HG03457 (cell line): ENCODE data around the gene SUSD1.
"Not testable (repeated sequence)": the region's sequence is repeated elsewhere in the genome, so short reads cannot be mapped to it uniquely, and the experiment has no call there.

ENCODE experiments used
- ATAC-seq: cut with Tn5 transposase; IDR thresholded peaks from one replicate; pipeline ENCODE4 v1.9.1; 2021; ENCODE audit warnings: moderate number of reproducible peaks; ENCODE audit not compliant: unreplicated experiment

The SUSD1 gene

DNA sequence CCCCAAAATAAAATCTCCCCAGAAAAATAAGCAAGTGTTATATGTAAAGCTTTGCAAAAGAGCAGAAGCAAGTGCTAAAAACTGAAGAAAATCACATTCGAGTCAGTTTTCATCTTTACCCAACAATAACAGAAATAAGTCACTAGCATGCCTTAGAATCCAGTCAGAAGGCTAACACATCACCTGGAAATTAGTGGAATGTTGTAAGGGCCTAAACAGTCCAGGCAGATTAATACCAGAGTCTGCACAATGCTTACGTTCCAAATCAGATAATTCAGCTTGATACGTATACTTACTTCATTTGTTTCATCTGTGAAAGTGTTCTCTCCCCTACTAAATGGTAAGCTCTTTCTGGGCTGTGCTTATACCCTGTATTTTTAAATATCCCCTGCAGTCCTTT lies 42.7 kb downstream of the SUSD1 start:
- ATAC-seq = no peak

DNA sequence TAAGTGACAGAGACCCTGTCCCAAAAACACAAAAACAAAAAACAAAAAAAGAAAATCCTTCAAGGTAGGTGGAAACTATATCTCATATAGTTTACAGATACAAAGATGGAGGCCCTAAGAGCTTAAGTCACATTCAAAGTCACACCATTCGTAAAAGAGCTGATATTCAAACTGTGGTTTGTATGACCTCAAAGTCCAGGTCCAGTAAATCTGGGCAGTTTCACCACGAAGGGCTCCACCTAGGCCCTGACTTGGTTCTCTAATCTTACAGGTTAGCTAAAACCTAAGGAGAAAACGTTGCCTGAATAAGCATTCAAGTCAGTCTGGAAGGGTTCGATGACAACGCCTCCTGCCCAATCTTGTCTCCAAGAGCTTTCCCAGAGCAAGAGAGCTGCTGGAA lies 44.1 kb downstream of the SUSD1 start:
- no peak for ATAC-seq

DNA sequence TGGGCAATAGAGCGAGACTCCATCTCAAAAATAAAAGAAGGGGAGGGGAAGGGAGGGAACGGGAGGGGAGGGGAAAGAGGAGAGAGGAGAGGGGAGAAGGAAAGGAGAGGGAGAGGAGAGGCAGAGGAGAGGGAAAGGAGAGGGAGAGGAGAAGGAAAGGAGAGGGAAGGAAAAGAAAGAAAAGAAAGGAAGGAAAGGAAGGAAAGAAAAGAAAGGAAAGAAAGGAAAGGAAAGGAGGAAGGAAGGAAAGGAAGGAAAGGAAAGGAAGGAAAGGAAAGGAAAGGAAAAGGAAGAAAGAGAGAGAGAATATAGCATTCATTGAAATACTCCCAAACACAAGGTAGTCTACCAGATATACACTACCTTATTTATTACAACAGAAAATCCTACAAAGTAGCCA lies 44.8 kb downstream of the SUSD1 start:
- ATAC-seq = no peak

DNA sequence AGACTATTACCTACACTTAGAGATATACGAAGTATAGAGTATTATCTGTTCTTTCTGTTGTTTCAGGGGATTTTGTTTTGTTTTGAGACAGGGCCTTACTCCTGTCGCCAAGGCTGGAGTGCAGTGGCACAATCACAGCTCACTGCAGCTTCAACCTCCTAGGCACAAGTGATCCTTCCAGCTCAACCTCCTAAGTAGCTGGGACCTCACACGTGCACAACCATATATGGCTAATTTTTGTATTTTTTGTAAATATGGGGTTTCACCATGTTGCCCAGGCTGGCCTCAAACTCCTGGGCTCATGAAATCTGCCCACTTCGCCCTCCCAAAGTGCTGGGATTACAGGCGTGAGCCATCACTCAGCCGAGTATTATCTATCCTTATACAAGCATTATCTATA lies 45.9 kb downstream of the SUSD1 start:
- ATAC-seq = no peak

DNA sequence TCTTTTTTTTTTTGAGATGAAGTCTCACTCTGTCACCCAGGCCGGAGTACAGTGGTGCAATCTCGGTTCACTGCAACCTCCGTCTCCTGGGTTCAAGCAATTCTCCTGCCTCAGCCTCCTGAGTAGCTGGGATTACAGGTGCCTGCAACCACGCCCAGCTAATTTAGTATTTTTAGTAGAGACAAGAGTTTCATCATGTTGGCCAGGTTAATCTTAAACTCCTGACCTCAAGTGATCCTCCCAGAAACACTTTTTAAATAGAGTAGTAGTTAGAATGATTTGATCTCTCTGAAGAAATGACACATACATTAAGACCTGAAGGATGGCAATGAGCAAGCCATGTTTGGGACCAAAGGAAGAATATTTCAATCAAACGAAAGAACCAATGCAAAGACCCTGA lies 46.7 kb downstream of the SUSD1 start:
- ATAC-seq = not testable (repeated sequence)

DNA sequence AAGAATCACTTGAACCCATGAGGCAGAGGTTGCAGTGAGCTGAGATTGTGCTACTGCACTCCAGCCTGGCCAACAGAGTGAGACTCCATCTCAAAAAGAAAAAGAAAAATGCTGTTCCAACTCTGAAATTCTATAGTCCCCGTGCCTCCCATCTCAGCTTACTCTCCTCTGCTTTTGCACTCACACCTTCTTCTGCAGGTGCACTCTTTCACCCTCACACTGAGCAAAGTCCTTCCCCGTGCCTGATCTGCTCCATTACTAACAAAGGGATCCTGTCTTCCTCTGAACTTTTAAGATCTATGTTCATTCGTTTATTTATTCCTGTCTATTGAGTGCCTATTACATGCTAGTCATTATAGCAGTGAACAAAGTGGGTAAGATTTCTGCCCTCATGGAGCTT lies 47.8 kb downstream of the SUSD1 start:
- ATAC-seq = no peak

DNA sequence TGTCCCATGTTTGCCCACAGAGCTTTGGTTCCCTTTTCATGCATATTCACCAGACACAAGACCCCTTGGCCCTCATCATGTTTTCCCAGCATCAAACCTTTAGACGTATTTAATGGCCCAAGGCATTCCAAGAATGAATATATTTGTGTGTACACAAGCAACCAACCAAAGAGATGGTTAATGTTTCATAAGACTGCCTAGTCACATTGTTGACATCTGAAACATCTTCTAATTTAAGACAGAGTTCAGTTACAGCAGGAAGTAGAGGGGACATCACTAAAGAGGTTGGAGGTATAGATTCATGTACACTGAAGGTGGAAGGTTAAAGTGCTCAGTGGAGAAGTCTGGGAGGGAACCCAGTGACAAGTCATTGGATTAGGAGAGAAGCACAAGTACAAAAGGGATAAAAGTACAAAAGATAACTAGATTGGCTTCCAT lies 49.1 kb downstream of the SUSD1 start:
- no peak for ATAC-seq

DNA sequence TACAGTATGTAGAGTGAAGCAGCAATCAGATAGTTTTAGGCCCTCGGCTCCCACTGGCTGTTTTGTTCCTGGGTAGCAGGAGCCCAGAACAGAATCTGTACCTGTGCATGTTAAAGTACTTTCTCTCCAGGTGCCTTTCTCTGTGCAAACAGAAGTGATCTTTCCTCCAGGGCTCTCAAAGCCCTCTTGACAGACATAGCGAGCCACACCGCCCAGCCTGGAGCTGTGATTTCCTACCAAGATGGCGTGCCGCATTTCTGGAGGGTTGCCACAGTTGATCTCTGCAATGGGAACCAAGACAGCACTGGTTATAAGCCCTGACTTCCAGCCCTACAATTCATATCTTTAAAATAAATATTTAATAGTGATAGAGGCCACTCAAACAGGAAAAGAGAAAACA lies 50.9 kb downstream of the SUSD1 start:
- ATAC-seq = no peak

DNA sequence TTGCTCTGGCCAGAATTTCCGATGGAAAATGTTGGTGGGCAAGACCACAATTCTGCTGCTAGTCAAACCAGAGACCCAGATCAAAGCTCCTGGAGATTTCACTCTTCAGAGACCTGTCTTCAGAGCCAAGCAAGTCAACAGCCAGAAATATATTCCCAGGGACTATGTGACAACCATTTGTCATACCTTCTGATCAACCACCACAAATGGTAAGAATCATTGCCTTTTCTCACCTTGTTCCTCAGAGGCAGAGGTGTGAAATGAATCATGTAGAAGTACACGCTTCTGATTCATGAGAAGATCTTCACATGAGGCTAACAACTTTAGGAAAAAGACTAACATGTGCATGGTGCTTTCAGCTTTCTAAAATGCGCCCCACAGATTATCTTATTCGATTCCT lies 53.5 kb downstream of the SUSD1 start:
- ATAC-seq = no peak

DNA sequence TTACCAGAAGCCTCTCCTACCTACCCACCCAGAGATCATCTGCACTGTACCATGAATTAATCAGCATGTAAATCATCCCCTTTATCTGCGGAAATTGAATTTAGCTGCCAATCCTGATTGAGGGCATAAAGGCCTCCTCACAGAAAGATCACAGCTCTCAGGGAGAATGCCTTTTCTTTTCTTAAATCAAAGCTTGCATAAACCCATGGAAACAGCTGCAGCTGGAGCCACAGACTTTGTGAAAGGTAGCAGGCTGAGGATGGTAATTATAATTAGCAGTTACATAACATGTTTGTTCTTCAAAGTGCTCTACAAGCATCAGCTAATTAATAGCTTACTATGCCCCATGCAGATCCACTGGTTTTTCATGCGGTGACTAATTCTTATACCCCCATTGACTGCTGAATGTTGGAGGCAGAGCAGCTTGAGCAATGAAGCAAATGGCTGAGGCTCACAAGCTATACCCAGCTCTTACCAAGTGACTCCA lies 54.6 kb downstream of the SUSD1 start:
- no peak for ATAC-seq

DNA sequence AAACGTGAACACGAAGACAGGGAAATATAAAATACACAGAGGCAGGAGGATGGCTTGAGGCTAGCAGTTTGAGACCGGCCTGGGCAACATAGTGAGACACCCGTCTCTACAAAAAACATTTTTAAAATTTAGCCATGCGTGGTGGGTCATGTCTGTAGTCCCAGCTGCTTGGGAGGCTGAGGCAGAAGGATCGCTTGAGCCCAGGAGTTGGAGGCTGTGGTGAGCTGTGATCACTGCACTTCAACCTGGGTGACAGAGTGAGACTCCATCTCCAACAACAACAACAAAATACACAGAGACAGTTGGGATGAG lies 55.1 kb downstream of the SUSD1 start:
- ATAC-seq = no peak

DNA sequence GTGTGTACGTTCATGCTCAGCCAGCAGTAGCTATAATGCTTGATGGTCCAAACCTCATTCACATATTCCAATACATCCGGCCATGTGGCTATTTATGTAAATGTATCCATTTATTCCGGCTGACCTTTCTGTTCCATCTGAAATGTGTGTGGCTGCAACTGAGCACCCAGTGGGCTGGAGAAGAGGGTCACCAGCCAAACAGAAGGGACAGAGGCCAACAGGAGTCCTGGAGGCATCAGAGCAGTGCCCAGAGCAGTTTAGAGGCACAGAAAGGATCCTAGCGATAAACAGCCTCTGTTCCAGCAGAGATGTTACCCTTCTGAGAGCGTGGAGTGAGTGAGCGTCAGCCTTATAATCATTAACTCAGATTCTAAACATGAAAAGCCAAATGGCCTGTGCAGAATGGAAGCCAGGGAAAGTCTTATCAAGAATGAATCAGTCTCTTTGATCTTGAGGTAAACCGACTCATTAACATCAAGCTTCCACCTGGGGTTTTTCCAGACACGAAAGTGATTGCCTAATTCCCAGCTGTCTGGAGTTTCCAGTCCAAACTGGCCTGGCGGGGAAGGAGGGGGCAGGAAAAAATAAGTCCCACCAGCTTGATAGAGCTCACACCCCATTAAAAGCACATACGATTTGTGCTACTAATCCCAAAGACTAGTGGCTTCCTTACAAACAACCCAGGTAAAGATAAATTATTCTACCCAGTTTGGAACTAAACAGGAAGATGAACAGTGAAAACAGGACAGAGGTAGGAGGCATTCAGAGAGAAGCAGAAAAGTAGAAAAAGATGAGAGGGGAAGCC lies 55.7 kb downstream of the SUSD1 start:
- ATAC-seq = no peak

DNA sequence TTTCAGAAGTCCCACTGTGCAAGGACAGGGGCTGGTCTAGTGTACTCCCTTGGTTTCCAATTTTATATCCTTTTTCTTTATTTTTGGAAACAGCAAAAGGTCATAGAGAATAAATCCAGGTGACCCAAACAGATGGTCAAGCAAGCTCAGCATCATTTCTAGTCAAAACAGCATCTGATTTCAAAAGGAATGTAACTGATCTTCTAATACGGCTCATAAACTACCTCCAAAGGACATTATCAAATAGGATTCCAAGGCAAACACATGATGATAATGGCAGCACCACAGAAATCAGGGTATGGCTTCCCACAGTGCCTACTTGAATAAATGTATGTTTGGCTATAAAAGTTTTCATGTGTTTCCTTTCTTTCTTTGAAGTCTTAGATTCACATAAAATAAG lies 57.1 kb downstream of the SUSD1 start:
- ATAC-seq = no peak

DNA sequence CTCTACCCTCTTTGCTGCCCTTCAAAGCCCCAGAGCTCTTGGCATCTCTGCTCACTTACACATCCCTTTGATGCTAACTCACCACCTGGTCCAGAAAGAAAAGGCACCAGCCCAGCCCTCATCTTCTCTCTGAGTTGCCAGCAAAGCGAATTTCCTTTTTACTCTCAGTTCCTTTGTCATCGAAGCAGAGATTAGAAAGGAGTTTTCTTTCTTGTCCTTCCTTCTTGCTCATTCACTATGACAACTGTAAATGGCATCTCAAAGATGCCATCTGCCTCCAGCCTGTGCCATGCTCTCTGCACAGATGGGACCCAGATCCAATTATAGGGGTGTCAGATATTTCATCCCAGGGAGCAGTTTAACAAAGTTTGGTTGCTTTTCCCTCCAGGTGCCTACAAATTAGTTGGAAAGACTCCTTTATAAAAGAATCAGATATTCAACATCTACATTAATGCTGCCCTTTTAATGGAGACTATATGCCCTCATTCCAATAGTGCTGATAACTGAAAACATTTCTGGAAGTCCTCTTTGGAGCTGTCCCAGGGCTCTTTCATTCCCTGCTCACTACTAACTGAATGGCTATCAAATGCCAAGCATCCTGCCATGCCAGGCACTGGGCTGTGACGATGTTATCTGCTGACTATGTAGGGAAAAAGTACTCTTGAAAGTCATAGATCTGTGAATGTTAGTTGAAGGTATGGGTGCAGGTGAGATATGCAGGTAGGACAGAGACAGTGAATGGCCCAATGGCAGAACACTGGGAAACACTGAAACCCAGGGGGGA lies 58.9 kb downstream of the SUSD1 start:
- ATAC-seq = no peak

DNA sequence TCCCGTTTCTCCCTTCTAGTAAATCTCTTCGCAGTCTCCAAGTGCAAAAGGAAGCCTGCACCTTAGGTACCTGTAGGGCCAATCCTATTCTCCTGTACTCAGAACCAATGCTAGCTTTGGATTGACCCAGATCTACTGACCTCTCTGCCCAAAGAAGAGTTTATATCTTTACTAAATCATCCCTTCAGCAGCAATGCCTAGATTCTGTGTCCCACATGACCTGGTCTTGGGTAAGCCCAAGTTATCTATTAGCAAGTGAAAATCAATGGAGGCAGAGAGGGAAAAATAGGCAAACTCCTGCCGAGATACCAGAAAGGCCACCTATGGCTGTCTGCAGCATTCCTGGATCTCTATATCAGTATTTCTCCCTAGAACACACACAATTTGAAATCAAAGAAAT lies 60.0 kb downstream of the SUSD1 start:
- ATAC-seq = no peak

DNA sequence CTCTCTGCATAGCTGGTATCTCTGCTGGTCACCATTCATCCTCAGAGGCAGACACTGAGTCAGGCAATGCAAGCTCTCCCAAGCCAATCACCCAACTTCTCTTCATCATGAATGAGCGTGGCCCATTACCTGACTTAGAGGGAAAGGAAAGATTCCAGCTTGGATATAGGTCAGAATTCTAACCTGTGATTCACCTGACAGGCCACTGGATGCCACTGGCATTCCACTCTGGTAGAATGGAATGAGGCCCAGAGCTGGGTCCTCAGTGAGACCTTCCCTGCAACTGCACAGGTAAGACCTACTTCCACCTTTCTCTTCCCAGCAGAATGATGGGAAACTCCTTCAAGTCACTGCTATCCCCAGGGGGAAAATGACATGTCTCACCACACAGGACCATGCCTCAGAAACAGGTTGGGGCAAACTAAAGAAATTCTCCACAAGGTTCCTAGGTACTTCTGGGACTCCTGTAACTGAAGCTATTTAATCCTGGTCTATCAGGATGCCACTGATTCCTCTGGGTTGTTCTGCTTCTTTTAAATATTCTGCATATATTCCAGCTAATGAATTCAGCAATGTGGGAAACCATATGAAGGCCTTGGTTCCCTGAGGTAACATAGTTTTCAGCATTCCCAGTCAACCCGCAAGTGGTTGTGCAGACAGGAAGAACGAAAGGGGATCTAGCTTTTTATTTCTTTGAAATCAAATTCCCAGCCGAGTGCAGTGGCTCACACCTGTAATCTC lies 62.0 kb downstream of the SUSD1 start:
- no peak for ATAC-seq

DNA sequence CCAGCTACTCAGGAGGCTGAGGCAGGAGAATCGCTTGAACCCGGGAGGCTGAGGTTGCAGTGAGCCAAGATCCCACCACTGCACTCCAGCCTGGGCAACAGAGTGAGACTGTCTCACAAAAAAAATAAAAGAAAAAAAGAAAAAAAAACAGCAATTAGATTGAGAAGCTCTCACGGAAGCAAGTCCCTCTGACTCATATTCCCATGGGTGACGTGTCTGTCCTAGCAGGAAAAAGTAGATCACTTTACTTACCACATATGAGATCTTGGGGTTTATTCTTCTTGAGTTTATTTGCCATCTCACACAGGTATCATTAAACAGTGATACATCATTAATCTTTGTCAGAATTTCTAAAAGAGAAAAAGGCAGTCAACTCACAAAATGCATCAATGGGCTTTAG lies 62.6 kb downstream of the SUSD1 start:
- no peak for ATAC-seq

DNA sequence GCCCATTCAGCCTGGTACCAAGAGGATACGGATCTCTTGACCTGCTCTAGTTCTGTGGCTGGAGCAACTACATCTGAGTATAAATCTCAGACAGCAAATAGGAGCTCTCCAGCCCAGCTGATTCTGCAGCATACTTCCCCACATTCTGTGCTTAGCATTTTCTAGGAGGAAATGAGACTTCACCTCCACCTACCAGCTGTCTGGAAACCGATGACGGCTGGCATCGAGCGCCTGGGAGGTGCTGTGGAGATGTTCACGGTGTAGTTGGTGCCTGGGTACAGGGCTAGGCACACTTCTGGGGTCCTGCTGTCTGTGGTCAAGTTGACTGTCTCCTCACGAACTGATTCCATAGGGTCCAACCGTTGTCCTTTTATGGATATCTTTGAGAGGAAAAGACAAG lies 63.6 kb downstream of the SUSD1 start:
- ATAC-seq = no peak

DNA sequence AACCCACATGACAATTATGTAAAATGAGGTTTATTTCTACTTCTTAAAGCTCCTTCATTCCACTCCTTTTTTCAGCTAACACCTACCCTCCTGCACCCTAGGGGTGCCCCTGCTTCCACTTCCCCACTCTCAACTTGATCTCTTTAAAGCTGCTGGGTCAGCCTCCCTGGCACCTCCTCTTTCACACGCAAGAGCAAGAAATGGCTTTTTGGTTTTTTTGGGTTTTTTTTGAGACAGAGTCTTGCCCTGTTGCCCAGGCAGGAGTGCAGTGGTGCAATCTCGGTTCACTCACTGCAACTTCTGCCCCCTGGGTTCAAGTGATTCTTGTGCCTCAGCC lies 64.4 kb downstream of the SUSD1 start:
- no peak for ATAC-seq

DNA sequence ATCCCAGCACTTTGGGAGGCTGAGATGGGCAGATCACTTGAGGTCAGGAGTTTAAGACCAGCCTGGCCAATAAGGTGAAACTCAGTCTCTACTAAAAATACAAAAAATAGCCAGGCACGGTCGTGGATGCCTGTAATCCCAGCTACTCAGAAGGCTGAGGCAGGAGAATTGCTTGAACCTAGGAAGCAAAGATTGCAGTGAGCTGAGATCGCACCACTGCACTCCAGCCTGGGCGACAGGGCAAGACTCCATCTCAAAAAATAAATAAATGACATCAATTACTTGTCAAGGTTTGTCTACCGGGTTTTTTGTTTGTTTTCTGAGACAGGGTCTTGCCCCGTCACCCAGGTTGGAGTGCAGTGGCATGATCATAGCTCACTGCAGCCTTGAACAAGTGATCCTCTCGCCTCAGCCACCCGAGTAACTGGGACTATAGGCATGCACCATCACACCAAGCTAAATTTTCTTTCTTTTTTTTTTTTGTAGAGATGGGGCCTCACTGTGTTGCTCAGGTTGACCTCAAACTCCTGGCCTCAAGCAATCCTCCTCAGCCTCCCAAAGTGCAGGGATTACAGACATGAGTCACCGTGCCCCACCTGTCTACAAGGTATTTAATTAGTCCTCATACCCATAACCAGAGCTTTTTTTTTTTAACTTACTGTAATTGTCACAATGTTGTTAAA lies 64.9 kb downstream of the SUSD1 start:
- ATAC-seq = no peak

DNA sequence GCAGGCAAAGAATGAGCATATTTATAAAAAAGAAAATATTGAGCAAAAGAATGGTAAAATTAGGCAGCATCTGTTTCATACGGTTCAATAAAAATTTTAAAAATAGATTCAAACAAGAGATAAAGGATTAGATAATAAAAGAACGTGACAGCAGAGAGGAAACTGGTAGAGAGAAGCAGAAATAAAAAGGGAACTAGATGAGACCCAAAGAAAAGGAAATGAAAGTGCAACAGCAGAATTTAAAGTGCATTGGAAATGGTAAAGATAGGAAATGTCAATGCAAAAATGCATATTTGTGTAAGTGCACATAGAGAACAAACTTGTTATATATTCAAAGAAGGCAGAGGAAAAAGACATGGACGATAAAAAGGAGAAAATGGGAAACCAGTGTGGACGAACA lies 70.2 kb downstream of the SUSD1 start:
- no peak for ATAC-seq
